GM18520 (cell line): ENCODE data around the gene MRPL33.
"Not testable (repeated sequence)": the region's sequence is repeated elsewhere in the genome, so short reads cannot be mapped to it uniquely, and the experiment has no call there.

ENCODE experiments used
- ATAC-seq: cut with Tn5 transposase; IDR thresholded peaks from one replicate; pipeline ENCODE4 v1.9.1; 2021; ENCODE audit not compliant: unreplicated experiment

MRPL33 gene

DNA sequence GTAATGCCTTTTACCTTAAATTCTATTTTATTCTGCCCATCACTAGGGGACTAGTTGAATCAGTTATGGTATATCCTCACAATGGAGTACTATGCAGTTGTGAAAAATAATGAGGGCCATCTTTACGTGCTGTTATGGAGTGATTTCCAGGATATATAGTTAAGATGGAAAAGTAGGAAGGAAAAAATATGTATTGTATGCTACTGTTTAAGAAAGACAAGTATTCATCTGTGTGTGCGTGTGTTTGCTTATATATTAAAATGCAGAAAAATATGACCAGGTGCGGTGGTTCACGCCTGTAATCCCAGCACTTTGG is 32.5 kb upstream of the MRPL33 start:
- no peak for ATAC-seq

DNA sequence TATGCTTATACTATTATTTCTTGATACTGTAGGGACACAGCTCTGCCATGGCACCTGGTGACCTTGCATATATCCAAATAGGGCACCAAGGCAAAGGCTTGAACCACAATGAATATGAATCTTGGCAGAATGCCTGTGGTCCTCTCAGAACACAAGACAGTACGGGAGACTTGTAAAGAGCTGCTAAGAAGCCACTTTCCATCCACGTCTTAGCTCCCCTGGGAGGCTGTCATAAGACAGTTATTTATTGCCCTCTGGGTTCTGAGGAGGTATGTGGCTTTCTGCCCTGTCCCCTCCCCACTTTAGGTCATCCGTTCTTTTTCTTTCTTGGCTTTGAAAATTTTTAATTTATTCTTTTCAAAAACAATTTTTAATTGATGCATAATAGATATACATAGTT is 29.8 kb upstream of the MRPL33 start:
- ATAC-seq, result no peak

DNA sequence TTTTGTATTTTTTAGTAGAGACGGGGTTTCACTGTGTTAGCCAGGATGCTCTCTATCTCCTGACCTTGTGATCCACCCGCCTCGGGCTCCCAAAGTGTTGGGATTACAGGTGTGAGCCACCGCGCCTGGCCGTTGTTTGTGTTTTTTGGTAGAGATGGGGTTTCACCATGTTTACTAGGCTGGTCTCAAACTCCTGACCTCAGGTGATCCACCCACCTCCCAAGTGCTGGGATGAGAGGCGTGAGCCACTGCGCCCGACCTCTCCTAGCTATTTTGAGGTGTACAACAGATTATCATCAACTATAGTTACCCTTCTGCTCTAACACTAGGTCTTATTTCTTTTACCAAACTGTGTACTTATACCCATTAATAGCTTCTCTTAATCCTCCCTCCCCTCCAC is 28.9 kb upstream of the MRPL33 start:
- no peak for ATAC-seq

DNA sequence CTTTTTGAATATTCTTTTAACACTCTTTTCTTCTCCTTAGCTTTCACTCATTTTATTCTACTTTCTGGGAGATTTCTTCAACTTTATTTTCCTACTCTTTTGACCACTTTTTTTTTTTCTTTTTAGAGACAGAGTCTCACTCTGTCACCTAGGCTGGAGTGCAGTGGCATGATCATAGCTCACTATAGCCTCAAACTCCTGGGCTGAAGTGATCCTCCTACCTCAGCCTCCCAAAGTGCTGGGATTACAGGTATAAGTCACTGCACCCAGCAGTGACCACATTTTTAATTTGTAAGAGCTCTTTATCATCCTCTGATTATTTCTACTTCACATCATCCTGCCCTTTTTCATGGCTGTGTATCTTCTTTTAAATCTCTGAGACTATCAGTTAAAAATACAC is 26.0 kb upstream of the MRPL33 start:
- ATAC-seq, result not testable (repeated sequence)

DNA sequence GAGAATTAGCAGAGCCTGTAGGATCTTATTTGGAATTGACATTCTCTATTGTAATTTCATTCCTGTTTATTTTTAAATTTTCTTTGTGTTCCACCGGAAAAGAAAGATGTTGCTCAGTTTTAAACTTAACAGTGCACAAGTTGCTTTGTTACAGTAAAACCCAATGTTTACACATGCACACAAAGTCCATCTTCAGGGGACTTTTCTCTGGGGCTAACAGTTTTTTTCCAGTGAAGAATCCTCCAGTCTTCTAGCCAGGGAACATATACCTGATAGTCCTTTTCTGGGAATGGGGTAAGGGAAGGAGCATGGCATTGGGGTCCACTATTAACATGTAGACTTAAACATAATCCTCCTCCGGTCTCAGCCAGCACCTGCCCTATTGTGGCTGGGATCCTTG is 25.2 kb upstream of the MRPL33 start:
- no peak for ATAC-seq

DNA sequence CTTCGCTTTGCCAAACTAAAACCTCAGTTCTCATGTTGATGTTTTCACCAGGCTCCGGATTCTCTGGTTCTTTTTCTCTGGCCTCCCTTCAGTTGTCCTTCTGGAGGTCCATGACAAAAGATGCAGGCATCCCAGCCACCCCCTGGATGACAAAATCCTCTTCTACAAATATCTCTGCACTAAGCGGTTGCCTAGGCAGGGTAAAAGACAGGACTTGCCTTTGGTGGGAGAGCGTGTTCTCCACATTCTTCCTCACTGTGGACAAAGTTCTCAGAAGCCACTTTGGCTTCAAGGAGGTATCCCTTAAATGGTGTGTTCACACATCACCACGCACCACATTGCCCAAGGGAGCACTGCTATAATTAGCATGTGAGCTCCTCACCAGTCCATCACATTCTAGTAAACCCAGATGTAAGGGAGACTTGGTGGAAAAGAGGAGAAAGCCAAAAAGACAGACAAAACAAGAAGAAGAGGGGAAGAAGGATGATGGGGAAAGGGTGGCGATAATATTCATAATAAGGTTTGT is 23.6 kb upstream of the MRPL33 start:
- ATAC-seq, result no peak

DNA sequence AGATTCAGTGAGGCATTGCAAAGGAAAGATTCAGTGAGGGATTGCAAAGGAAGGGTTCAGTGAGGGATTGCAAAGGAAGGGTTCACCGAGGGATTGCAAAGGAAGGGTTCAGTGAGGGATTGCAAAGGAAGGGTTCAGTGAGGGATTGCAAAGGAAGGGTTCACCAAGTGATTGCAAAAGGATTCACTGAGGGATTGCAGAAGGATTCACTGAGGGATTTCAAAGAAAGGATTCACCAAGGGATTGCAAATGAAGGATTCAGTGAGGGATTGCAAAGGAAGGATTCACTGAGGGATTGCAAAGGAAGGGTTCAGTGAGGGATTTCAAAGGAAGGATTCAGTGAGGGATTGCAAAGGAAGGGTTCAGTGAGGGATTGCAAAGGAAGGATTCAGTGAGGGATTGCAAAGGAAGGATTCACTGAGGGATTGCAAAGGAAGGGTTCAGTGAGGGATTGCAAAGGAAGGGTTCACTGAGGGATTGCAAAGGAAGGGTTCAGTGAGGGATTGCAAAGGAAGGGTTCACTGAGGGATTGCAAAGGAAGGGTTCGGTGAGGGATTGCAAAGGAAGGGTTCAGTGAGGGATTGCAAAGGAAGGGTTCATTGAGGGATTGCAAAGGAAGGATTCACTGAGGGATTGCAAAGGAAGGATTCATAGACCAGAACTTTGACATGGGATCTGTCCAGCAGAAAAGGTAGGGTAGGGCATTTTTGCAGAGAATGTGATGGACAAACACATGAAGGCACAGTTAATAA is 22.5 kb upstream of the MRPL33 start:
- ATAC-seq, result not testable (repeated sequence)

DNA sequence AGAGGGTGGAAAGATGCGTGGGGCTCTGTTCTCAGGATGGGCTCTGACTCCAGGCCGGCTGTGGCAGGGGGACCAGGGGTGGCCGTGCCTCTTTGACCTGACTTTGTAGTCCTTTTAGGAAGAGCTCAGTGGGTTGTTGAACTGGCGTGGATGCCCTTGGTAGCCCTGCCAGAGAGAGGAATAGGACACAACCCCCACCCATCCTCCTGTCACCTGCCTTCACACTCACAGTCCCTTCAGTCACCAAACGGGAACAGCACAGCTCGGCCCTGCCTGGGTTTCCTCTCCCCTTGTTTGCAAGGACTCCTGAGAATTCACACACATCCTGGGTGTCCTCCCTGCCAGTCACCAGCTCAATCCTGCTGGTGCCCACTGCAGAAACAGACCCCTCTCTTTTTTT is 20.1 kb upstream of the MRPL33 start:
- ATAC-seq, result no peak

DNA sequence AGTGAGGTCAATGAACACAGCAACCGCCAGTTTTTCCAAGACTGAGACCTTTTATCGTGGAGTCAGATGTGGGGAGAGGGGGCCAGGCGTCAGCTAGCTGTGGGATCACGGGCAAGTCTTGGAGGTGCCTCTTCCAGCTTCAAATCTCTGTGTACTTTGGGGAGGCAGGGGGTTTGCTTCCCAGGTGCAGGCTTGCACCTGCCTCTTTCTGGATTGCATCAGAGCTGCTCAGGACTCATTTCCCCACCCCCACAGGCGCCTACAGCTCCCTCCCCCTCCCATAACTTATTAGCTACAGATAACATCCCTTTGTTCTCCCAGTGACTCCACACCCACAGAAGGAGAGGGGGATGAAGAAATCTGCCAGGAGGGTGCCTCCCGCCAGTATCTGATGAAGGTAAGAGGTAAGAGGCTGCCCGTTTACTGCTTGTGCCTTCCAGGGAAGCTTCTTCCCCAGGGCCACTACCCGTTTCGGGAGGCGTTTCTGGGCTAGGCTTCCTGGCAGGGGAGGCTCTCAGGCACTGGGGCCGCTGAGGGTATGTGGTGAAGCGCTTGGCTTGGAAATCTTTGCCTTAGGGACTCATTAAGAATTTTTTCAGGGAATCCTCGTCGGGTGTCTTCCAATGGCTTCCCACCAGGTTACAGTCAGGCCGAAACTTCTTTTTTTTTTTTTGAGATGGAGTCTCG is 18.8 kb upstream of the MRPL33 start:
- no peak for ATAC-seq

DNA sequence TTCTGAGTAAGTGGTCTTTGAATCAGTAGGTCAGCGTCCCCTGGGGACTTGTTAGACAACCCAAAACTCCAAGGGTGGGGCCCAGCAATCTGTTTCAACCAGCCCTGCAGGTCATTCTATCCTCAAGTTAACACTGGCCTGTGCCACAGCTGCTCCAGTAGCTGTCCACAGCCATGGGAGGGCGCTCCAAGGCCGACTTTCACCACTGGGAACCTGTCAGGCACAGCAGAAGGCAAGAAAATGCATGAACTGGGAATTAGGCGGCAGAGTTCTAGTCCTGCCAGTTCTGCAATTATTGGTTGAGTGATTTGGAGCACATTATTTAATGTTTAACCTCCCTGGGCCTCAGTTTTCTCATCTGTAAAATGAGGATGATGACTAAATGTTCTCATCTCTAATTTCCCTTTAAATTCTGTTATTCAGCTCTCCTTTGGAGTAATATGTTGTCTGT is 17.4 kb upstream of the MRPL33 start:
- no peak for ATAC-seq

DNA sequence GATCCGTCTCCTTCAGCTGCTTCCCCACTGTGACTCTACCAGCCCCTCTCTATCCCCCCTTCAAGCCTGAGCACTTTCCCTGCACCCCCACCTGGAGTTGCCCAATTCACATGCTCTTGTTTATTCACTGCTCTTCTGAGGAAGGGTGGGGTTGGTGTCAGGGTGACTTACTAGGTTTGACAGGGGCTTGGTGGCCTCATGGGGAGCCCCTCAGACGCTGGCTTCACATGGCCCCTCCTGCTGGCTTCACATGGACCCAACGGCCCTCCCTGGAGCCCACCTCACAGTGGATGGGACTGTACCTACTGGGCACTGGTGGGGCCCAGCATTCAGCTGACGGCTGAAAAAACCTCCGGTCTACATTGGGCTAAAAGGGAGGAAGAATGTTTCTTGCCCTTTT is 16.7 kb upstream of the MRPL33 start:
- ATAC-seq, result no peak

DNA sequence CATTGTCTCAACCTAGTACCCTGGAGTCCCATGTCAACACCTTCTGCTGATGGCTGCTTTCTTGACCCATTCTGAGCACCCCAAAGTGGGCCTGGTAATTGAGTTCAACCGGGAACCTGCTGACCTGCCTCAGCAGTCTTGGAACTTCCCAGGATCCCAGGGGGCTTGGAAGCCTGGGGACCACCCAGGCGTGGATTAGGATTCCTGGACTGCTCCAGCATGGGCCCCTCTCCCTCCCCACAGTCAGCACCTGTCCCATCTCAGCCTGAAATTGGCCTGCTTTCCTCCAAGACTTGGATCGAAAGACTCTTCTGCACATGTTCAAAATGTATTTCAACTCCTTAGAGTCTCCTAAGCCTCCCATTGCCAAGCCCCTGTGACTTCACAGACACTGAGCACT is 15.4 kb upstream of the MRPL33 start:
- ATAC-seq, result no peak

DNA sequence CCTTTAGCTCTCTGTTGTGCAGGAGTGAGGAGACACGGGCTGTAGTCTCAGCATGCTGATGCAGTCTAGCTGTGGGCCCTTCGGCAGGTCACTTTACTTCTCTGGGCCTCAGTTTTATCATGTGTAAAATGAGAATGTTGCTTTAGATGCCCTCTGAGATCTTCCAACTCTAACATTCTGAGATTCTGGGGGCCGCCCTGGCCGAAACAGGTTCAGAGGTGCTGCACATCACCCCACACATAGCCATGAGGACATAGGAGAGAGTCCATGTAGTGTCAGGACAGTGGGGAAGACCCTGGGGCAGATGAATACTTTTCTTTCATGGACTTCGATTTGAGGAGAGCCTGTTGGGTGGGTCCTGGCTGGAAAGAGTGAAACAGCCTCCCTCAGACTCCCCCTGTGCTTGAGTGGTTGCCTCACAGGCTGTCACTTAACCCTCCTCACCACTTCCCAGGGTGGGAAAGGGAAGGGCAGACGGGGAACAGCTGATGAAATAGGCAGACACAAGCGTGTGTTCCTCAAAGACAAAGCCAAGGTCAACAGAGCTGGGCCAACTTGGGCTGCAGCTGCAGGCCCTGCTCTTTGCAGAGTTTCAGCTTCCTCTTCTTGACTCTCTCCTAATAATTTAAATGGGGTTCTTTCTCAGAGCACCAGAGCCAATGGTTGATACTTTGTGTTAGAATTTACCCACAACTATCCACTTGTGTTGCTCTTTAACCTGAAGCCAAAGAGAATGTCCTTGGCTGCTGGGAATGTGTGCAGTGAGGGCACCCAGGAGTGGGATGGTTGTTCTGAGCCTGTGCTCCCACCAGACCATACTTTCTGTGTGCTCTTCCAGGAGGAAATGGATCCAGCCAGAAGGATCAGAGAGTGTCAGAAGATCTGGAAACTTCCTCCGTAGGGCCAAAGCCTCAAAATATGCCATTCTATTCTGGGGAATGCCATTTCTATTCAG is 14.7 kb upstream of the MRPL33 start:
- ATAC-seq, result no peak

DNA sequence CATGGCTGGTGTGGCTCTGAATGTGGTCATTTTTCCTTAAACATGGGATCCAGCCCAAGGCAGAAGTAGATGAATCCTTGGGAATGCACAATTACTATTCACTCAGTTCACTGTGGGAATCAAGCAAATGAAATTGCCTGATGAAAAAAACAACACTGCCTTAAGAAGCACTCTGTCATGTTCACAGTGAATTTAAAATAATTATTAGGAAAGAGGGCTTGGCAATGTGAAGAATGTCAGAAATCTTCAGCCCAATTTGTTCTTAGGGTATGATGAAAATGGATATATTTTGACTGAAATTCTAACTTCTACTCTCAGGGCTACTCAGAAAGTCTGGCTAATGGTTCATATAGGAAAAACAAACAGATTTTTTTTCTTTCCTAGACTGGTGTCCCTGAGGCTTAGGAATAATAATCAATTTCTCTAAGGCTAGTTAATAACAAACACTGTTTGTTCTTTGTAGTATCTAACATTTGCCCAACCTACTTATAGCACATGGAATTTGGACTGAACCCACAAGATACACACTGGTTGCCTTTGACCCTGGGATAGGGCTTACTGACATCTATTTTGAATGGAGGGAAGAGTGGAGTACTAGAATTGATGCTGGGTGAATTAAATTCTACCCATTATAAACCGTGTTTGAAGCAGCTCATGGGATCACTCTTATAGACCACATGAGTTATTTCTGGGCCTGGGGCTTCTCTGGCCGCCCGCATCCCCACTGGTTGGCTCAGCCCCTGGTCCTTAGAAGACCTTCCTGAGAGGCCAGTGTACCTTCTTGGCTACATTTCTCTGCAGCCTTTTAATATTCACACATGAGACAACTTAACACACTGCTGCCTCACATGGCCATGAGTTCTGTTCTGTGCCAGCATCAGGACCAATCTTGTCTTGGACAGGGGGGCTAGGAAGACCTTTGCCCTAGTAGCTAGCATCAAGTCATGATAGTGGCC is 8.3 kb upstream of the MRPL33 start:
- no peak for ATAC-seq

DNA sequence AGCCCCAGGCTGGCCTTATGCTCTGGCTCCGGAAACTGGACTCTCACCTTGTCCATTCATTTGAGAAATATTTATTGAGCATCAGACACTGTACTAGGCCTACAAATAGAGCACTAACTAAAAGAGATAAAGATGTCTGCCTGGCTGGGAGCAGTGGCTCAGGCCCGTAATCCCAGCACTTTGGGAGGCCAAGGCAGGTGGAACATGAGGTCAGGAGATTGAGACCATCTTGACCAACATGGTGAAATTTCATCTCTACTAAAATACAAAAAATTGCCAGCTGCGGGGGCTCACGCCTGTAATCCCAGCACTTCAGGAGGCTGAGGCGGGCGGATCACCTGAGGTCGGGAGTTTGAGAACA is 7.6 kb upstream of the MRPL33 start:
- no peak for ATAC-seq

DNA sequence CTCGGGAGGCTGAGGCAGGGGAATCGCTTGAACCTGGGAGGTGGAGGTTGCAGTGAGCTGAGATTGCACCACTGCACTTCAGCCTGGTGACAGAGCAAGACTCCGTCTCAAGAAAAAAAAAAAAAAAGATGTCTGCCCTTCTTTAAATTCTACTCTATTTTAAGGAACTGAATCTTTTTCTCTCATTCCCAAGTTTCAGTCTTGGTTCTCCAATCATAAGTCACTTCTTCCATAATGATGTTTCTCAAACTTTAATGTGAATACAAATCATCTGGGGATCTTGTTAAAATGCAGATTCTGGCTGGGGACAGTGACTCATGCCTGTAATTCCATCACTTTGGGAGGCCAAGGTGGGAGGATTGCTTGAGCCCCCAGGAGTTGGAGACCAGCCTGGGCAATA is 7.0 kb upstream of the MRPL33 start:
- not testable (repeated sequence) for ATAC-seq

DNA sequence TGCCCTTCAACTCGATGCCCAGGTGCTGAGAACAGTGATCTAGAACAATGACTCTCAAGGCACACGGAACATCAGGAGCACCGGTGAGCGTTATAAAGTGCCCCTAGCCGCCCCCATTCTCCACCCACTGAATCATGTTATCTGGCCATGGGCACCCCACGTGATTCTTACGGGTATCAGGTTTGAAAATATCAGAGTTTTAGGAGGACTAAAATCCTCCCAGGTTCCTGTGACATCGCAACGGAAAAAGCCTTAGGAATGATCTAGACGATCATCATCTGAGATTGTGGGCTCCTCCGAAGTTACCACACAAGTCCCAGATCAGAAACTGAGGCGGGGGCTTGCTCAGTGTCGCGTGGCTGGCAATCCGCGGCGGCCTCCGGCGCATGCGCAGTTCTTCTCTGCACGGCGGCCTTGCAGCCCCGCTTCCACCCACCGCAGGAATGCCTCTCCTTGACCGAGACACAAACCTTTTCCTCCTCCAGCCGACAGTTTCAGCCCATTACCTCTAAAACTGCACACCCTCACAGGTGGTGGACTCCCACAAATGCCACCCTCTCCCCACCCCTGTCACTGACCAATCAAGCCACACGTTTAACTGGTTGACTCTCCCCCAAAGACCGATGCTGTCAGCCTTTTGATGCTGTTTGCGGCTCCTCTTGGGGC is 5.8 kb upstream of the MRPL33 start:
- no peak for ATAC-seq

DNA sequence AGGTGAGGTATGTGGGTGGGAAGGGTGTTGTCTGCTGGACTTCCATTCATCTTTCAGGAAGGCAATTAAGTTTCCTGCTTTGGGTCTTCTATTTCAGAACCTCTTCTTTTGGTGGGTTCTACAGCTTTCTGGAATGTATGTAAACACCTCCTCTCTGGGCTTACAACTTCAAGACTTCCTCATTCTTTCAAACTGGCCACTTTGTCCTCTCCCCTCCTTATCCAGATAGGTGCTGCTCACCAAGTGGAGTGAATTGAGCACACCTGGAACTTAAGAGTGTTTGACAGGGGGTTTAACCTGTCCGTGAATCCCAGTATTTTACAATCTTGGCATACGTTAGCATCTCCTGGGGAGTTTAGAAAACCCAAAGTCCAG is 5.2 kb upstream of the MRPL33 start:
- no peak for ATAC-seq

DNA sequence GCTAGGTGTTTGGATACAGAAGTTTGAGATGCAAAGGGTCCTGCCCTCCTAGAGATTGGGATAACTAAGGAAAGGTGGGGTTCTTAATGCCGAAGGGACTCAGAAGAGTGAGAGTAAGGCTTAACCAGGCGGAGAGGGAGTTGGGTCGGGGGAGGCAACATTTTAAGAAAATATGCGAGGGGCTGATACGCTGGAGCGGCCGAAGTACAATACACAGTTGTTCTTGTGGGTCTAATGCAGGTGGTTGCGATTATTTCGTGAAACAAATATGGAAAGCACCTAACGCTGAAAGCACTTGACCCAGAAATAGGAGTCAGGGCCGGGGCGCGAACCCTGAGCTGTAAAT is 344 bp upstream of the MRPL33 start:
- no peak for ATAC-seq

DNA sequence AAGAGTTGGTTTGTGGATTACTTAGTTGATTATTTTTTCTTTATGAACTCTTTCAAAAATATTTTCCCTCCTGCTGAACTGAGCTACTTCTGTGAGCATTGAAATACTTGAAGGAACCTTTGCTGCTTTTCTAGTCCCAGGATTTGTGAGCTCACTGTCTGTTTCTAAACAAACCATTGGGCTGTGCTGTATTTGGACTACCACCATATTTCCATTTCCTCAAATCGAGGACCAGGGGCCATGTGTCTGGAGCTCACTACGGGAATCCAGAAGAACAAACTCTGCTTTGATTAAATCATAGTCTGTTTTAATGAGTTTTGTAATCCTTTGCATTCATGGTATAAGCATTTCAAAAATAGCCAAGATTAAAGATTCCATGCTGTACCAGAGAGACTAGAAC is 1.3 kb downstream of the MRPL33 start:
- ATAC-seq, result no peak
